Stomach (tissue), 4 donors: ENCODE results near the gene PDCD1.

Experiments
- CTCF ChIP-seq, 7 experiments: fragments of 450-650 bp in 4 of 7; fragments of 200-600 bp in 3 of 7; sonication (generic) in 3 of 7; IDR thresholded peaks; one replicate each; pipeline ENCODE4 v1.5.1; 2016 to 2019; ENCODE audit warnings: antibody characterized with exemption in 7 of 7, control low read depth in 2 of 7, mild to moderate bottlenecking in 1 of 7
- EP300 ChIP-seq: sonication (generic); formaldehyde crosslinking; IDR thresholded peaks from one replicate; pipeline ENCODE4 v1.6.1; 2017; ENCODE audit warnings: antibody characterized with exemption
- POLR2A ChIP-seq, 4 donors: fragments of 450-650 bp; IDR thresholded peaks; one replicate each; pipeline ENCODE4 v1.6.1; 2016; ENCODE audit warnings: antibody characterized with exemption in 4 of 4, control low read depth in 2 of 4, mild to moderate bottlenecking in 1 of 4, moderate library complexity in 1 of 4
- POLR2AphosphoS5 ChIP-seq, 3 donors: sonication (generic); formaldehyde crosslinking; IDR thresholded peaks; one replicate each; pipeline ENCODE4 v1.6.1; 2016; ENCODE audit warnings: antibody characterized with exemption in 3 of 3

- TF ChIP-seq CTCF (IDR thresholded peaks at IDR 0.05), result no peak
- no peak for TF ChIP-seq POLR2A (IDR thresholded peaks at IDR 0.05)
- TF ChIP-seq POLR2AphosphoS5 (IDR thresholded peaks at IDR 0.05), result no peak
- TF ChIP-seq EP300, result no peak
Observed at GRCh38 chr2:241874277-241874925, 15.7 kb upstream of the PDCD1 start.
